GM21619 (cell line): ENCODE results near the gene CCNG1.
A peak's percentile ranks its signal among the peaks of the same experiment; 100 is the strongest.
"Not testable (repeated sequence)": the region's sequence is repeated elsewhere in the genome, so short reads cannot be mapped to it uniquely, and the experiment has no call there.

Experiments
- ATAC-seq: cut with Tn5 transposase; IDR thresholded peaks from one replicate; pipeline ENCODE4 v1.9.1; 2021; ENCODE audit not compliant: unreplicated experiment

CCNG1 gene

GRCh38 chr5:163440954-163441353 lies 3.6 kb downstream of the CCNG1 start:
- ATAC-seq, result no peak

GRCh38 chr5:163444526-163444925 lies 7.1 kb downstream of the CCNG1 start:
- no peak for ATAC-seq

GRCh38 chr5:163445345-163445744 lies 8.0 kb downstream of the CCNG1 start:
- no peak for ATAC-seq

GRCh38 chr5:163447191-163447590 lies 9.8 kb downstream of the CCNG1 start:
- no peak for ATAC-seq

GRCh38 chr5:163447875-163448274 lies 10.5 kb downstream of the CCNG1 start:
- no peak for ATAC-seq

- ATAC-seq, result no peak
These were observed 11.1 kb downstream of the CCNG1 start for GRCh38 chr5:163448491-163448890.

- no peak for ATAC-seq
These were observed 14.1 kb downstream of the CCNG1 start for GRCh38 chr5:163451489-163451888.

GRCh38 chr5:163453705-163454104 lies 16.3 kb downstream of the CCNG1 start:
- no peak for ATAC-seq

GRCh38 chr5:163455406-163455805 lies 18.0 kb downstream of the CCNG1 start:
- not testable (repeated sequence) for ATAC-seq

GRCh38 chr5:163456029-163456589 lies 18.7 kb downstream of the CCNG1 start:
- ATAC-seq, result no peak

- ATAC-seq, result no peak
These were observed 19.4 kb downstream of the CCNG1 start for GRCh38 chr5:163456840-163457239.

GRCh38 chr5:163458778-163459385 lies 21.5 kb downstream of the CCNG1 start:
- ATAC-seq, result no peak

GRCh38 chr5:163459462-163459818 lies 22.0 kb downstream of the CCNG1 start:
- ATAC-seq, result peak; percentile 4

- ATAC-seq, result peak; percentile 79
These were observed 22.6 kb downstream of the CCNG1 start, which contains the start of gene NUDCD2 for GRCh38 chr5:163459819-163460561. NUDCD2 (minus strand) TSS chr5:163460102; CDS start chr5:163460050, 52 bp downstream.

- ATAC-seq, result no peak
These were observed 23.3 kb downstream of the CCNG1 start, which contains the start of gene HMMR for GRCh38 chr5:163460562-163461171. HMMR (plus strand) TSS chr5:163460632; CDS start chr5:163460693, 61 bp downstream.

GRCh38 chr5:163463063-163463435 lies 25.7 kb downstream of the CCNG1 start:
- no peak for ATAC-seq

- no peak for ATAC-seq
These were observed 30.3 kb downstream of the CCNG1 start for GRCh38 chr5:163467682-163468081.

- peak; percentile 77 for ATAC-seq
These were observed 36.3 kb downstream of the CCNG1 start for GRCh38 chr5:163473635-163474243.

- ATAC-seq, result no peak
These were observed 38.0 kb downstream of the CCNG1 start for GRCh38 chr5:163475411-163475810.

- no peak for ATAC-seq
These were observed 41.0 kb downstream of the CCNG1 start for GRCh38 chr5:163478126-163478981.

- no peak for ATAC-seq
These were observed 41.5 kb downstream of the CCNG1 start for GRCh38 chr5:163478982-163479271.
